Liver (tissue), 3 donors: Measurements from ENCODE around the gene CFAP61.

ENCODE experiments used
- EGR1 ChIP-seq, 2 donors: IDR thresholded peaks; 2 replicates each; pipeline ENCODE4 v1.6.1; 2016 to 2018; ENCODE audit warnings: antibody characterized with exemption in 2 of 2, low read depth in 2 of 2
- GABPA ChIP-seq, 2 donors: IDR thresholded peaks in 1 of 2; conservative IDR thresholded peaks in 1 of 2; 2 replicates each; pipeline ENCODE4 v1.6.1; 2016; ENCODE audit warnings: antibody characterized with exemption in 2 of 2, mild to moderate bottlenecking in 1 of 2, moderate library complexity in 1 of 2
- JUND ChIP-seq, 2 donors: IDR thresholded peaks; 2 replicates each; pipeline ENCODE4 v1.6.1; 2016; ENCODE audit warnings: antibody characterized with exemption in 2 of 2
- NR2F2 ChIP-seq: IDR thresholded peaks from 2 replicates; pipeline ENCODE4 v1.6.1; 2016; ENCODE audit warnings: antibody characterized with exemption
- RAD21 ChIP-seq, 2 donors: IDR thresholded peaks; 2 replicates each; pipeline ENCODE4 v1.6.1; 2016; ENCODE audit warnings: antibody characterized with exemption in 2 of 2, mild to moderate bottlenecking in 2 of 2
- TAF1 ChIP-seq: conservative IDR thresholded peaks from 2 replicates; pipeline ENCODE4 v1.6.1; 2016; ENCODE audit warnings: antibody characterized with exemption, mild to moderate bottlenecking
- YY1 ChIP-seq: IDR thresholded peaks from 2 replicates; pipeline ENCODE4 v1.6.1; 2016; ENCODE audit warnings: antibody characterized with exemption, mild to moderate bottlenecking
- TF ChIP-seq, protein P1 (sequence below): IDR thresholded peaks from 2 replicates; pipeline ENCODE4 v1.6.1; 2016; ENCODE audit warnings: antibody characterized with exemption, mild to moderate bottlenecking
- TF ChIP-seq, protein P2 (sequence below): fragments of 150-350 bp; IDR thresholded peaks from 2 replicates; pipeline ENCODE4 v1.5.1; 2017; ENCODE audit warnings: improper control_type of control experiment, low read depth, low read length; ENCODE audit not compliant: missing input control
- TF ChIP-seq, protein P3 (sequence below): IDR thresholded peaks from 2 replicates; pipeline ENCODE4 v1.6.1; 2016; ENCODE audit warnings: antibody characterized with exemption
- donor health status: healthy.
- donor health status: healthy.

DNA sequence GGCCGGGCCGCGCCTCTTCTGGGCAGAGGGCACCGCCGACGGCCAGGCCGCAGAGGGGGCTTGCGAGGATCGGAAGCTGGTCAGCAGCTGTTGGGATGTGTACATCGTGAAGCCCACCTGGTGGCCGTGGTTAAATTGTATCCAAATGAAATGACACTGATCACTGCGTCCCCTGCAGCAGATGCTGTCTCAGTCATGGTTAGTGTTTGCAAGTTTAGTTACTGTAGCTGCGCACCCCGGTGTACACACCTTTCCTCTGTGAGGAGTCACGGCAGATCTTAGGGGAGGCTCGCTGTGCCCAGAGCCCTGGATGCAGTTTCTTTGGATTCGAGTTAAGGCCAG is 34.5 kb upstream of the CFAP61 start:
- TF ChIP-seq, protein P1, sequence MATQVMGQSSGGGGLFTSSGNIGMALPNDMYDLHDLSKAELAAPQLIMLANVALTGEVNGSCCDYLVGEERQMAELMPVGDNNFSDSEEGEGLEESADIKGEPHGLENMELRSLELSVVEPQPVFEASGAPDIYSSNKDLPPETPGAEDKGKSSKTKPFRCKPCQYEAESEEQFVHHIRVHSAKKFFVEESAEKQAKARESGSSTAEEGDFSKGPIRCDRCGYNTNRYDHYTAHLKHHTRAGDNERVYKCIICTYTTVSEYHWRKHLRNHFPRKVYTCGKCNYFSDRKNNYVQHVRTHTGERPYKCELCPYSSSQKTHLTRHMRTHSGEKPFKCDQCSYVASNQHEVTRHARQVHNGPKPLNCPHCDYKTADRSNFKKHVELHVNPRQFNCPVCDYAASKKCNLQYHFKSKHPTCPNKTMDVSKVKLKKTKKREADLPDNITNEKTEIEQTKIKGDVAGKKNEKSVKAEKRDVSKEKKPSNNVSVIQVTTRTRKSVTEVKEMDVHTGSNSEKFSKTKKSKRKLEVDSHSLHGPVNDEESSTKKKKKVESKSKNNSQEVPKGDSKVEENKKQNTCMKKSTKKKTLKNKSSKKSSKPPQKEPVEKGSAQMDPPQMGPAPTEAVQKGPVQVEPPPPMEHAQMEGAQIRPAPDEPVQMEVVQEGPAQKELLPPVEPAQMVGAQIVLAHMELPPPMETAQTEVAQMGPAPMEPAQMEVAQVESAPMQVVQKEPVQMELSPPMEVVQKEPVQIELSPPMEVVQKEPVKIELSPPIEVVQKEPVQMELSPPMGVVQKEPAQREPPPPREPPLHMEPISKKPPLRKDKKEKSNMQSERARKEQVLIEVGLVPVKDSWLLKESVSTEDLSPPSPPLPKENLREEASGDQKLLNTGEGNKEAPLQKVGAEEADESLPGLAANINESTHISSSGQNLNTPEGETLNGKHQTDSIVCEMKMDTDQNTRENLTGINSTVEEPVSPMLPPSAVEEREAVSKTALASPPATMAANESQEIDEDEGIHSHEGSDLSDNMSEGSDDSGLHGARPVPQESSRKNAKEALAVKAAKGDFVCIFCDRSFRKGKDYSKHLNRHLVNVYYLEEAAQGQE: no peak
- TF ChIP-seq, protein P2, sequence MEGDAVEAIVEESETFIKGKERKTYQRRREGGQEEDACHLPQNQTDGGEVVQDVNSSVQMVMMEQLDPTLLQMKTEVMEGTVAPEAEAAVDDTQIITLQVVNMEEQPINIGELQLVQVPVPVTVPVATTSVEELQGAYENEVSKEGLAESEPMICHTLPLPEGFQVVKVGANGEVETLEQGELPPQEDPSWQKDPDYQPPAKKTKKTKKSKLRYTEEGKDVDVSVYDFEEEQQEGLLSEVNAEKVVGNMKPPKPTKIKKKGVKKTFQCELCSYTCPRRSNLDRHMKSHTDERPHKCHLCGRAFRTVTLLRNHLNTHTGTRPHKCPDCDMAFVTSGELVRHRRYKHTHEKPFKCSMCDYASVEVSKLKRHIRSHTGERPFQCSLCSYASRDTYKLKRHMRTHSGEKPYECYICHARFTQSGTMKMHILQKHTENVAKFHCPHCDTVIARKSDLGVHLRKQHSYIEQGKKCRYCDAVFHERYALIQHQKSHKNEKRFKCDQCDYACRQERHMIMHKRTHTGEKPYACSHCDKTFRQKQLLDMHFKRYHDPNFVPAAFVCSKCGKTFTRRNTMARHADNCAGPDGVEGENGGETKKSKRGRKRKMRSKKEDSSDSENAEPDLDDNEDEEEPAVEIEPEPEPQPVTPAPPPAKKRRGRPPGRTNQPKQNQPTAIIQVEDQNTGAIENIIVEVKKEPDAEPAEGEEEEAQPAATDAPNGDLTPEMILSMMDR: no peak
- TF ChIP-seq EGR1 (IDR thresholded peaks at IDR 0.05; ENCODE audit: low read depth in 2 of 2): no peak
- no peak for TF ChIP-seq YY1
- TF ChIP-seq RAD21 (IDR thresholded peaks at IDR 0.05): no peak
- no peak for TF ChIP-seq NR2F2
- no peak for TF ChIP-seq JUND (IDR thresholded peaks at IDR 0.05)
- TF ChIP-seq, protein P3, sequence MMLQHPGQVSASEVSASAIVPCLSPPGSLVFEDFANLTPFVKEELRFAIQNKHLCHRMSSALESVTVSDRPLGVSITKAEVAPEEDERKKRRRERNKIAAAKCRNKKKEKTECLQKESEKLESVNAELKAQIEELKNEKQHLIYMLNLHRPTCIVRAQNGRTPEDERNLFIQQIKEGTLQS: no peak
- no peak for TF ChIP-seq TAF1
- no peak for TF ChIP-seq GABPA (IDR thresholded peaks at IDR 0.05 in 1 of 2, conservative IDR thresholded peaks at IDR 0.05 in 1 of 2)
